ENCODE measurements around the gene MAPK8IP1.

MAPK8IP1 gene

DNA sequence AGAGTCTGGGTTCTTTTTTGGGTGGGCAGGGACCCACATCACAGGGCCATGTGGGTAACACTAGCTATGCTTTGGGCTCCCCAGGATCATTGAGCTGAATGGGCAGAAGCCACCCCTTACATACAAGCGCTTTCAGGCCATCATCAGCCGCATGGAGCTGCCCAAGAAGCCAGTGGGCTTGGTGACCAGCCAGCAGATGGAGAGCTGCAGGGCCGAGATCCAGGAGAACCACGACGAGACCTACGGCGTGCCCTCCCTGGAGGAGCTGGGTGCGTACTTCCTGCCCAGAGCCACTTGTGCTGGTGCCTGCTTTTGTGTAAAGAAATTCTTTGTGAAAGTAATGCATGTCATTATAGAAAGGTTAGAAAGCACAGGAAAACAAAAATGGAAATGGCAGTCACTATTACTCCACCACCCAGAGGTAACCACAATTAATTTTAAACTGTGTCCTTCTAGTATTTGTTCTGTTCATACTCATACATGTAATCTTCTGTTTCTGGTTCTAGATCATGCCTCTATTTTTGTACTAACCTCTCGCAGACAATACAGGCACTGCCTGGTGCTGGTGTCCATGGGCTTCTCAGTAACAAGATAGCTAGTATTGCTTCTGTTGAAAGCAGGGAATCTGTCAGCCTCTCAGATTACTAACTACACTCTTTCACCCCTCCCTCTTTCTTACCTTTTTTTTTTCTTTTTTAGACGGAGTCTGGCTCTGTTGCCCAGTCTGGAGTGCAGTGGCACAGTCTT is 24.5 kb upstream of the MAPK8IP1 start:
- DNase-seq: no peak

DNA sequence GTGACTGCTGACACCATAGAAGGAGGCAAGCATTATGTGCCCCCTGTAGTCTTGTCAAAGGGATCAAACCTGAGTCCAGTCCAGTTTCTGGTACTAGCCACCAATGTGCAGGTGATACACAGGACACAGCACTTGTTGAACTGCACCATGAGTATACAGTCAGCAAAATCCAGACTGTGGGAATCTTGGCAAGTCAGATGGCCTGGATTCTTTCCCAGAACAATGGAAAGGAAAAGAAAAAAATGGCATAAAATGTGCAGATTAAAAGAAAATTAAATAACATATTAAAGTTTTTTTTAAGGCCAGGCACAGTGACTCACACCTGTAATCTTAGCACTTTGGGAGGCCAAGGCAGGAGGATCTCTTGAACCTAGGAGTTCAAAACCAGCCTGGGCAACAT is 21.4 kb upstream of the MAPK8IP1 start:
- no peak for DNase-seq

DNA sequence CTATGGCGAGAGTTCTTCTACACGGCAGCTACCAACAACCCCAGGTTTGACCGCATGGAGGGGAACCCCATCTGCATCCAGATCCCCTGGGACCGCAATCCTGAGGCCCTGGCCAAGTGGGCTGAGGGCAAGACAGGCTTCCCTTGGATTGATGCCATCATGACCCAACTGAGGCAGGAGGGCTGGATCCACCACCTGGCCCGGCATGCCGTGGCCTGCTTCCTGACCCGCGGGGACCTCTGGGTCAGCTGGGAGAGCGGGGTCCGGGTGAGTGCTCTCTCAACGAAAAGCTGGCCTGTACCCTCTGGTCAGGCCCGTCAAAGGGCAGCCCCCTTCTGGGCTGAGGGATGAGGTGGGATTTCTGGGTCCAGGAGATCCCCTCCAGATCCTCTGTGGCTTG is 15.9 kb upstream of the MAPK8IP1 start:
- no peak for DNase-seq

DNA sequence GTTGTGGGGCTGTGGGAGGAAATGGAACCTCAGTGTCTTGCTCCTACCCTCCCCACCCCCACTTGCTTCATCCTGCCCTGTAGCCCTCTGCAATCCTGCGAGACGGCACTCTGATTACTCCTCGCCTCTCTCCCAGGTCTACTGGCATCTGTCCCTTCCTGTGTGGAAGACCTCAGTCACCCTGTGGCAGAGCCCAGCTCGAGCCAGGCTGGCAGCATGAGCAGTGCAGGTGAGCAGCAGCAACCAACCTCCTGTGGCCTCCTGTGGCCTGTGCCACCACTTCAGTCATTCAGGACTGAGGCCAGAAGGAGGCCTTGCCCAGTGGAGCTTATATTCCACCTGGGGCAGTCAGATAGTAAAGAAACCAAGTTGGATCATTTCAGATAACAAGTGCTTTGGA is 14.7 kb upstream of the MAPK8IP1 start:
- DNase-seq: no peak

DNA sequence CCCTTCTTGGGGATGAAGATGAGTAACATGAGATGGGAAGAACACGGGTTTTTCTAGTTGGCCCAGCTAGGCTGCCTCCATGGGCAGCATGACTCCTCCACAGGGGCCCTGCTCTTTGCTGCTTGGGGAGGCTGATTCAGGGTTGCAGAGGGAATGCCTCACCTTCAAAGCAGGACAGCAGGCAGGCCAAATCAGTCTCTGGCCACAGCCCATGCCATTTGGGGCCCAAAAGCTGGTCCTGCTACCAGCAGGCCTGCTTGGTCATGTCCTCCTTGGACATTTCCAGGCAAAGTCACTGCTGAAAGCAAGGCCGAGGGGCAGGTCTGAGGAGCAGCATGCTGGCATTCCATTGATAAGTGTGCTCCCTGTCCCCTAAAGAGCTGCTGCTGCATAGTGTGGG is 13.8 kb upstream of the MAPK8IP1 start:
- no peak for DNase-seq

DNA sequence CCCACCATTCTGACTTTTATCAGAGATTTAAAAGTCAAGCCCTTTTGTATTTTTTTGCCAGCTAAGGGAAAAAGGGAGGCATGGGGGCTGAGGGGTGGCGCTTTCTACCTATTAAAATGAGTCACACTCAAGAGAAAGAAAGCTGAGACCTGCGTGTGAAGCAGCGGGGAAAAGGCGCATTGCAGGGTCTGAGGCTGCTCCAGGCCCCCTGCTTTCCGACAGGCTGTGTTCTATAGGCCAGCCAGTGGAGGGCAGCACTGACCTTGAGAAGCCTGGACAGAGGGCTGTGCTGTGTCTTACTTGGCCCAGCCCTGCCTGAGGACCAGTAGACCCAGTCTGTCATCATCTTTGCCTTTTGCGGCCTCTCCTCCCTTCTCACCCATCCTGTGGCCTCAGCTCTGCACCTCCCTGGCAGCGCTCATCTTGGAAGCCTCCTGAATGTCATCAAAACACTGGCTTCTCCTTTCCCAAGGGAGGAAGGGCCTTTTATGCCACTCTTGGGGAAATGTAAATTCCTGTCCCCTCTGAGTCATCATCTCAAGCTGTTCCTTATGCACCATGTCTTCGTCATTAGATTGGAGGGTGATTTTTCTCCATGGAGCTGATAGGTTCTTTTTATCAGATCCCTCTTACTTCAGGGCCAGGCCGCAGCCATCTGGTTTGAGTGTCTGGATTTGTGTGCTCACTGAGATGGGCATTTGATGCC is 12.6 kb upstream of the MAPK8IP1 start:
- peak; percentile 86 for DNase-seq

DNA sequence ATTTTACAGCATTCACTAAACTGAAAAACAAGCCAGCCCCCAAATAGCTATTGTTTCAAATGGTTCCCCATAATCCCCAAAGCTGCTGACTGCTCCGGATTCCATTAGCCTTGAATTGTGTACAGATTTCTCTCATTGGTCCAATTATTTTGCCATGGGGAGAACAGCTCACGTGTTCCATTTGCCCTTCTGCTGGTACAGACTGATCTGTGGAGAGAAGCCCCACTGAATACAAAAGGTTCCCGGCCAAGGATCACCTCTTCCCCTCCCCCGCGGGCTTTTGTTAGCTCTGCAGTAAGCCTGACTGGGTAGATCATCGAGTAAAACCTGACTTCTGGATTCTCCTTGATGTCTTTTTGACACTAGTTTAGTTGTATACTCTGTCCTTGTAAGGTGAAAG is 9.1 kb upstream of the MAPK8IP1 start:
- no peak for DNase-seq

DNA sequence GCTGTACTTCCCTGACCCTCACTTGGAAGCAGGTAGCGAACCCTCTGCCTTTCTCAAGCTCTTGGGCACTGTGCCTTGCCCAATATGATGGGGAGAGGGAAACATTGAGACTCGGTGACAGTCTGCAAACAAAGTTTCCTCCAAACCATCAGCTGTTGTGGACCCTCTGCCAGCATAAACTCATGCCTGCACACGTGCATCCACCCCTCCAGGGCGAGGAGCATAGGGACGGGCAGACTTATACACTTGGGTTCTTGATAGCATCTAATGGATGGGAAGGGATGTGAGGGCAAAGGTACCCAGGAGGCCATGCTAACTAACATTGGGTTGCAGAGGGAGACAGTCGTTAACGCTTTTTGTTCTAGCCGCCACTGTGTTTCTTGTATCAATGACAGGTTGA is 8.2 kb upstream of the MAPK8IP1 start:
- DNase-seq: no peak

DNA sequence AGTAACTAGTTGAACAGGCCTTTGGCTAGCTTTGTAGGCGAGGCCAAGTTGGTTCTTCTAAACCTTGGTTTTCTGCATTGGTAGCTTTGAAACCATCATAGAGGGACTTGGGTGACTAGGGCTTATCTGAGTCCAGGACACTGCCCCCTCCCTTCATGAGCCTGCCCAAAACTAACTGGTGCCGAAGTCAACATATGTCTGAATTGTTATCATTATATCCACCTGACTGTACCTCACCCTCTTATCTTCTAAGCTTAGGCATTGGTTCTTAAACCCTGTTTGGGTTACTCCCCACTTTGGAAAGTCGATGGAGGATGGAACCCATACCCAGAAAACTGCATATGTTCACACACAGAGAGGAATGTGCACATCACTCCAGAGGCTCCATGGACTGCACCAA is 7.6 kb upstream of the MAPK8IP1 start:
- DNase-seq: no peak

DNA sequence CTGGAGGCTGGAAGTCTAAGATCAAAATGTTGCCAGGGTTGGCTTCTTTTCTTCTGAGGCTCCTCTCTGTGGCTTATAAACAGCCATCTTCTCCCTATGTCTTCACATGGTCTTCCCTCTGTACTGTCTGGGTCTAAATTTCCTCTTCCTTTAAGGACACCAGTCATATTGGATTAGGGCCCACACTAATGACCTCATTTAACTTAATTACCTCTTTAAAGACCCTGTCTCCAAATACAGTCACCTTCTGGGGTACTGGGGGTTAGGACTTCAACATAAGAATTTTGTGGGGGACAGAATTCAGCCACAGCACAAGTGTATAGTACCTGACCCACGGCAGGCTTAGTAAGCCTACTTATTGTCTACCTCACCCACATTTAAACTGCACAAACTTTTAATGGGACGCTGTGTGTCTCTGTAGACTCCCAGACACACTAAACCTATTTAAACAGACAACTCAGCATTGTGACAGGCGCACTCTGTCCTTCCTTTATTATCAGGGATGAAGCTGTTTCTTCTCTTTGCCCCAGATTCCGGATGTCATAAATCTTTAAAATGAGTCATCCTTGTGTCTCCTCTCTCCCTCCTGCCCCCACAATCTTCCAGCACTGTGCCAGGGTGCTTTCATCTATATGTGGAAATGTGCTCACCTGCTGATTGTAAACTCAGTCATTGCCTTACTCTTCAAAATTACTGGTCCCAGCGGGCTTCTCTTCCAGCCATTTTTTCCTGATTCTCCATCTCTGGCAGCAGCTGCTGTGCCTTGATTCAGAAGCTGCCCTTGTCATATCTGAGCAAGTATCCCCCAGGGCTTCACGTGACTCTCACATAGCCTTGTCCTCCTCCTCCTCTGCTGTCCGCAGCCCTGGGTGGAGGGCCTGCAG is 5.4 kb upstream of the MAPK8IP1 start:
- DNase-seq: peak; percentile 53

DNA sequence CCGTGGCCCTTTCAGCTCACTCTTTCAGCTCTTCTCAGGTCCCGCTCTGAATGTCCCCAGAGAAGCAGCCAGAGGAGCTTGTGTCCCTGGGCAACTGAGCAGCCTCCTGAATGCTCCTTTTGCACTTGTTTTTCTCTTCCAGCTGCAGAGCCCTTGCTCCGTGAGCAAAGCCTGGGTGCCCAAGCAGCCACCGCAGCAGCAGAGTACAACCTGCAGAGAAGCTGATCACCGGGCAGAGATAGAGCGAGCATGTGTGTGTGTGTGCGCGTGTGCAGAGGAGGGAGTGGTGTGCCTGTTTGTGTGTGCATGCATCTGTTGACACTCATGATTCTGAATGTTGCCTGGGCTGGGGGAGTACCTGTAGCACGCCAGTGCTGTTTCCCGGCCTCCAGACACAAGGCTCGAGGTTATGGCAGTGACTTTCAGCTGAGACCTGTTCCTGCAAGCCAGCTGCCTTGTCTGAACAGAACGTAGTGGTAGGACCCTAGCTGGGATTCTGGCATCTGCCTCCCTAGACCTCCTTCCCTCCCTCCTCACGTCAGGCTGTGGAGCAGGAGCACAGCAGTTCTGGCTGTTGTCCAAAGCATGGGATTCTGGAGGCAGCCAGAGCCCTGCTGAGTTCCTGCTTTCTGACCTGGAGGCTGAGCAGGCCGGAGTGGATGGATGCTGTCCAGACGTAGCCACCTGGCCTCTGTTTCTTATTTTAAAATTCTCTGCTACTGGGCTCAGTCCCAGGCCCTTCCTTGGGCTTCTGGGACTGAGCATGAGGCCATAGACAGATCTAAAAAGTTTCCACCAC is 4.5 kb upstream of the MAPK8IP1 start:
- no peak for DNase-seq

DNA sequence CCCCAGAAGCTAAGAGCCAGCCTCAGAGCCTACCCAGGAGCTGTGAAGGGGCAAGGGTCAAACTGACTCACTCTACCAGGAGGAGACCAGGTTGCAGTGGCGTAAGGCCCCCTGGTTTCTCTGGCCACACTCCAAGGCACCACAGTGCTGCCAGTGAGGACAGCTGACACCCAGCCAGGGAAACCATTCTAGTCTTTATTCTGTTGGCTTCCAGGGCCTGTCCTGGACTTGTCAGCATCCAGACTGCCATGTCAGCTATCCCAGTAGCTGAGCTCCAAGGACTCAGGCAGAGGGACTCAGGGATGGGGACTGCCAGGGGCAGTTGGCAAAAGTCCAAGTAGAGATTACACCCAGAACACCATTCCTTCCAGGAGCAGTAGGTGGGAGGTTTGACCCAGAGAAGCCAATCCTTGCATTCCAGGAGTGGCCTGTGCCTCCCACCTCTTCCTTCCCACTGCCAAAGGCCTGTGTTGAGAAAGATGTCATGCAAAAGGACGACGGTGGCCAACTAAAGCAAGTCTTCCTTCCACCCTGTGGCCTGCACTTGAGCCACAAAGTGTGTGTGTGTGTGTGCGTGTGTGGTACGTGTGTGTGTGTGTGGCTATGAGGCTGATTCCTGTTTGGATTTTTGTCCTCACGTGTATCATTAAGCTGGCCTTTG is 3.6 kb upstream of the MAPK8IP1 start:
- no peak for DNase-seq

DNA sequence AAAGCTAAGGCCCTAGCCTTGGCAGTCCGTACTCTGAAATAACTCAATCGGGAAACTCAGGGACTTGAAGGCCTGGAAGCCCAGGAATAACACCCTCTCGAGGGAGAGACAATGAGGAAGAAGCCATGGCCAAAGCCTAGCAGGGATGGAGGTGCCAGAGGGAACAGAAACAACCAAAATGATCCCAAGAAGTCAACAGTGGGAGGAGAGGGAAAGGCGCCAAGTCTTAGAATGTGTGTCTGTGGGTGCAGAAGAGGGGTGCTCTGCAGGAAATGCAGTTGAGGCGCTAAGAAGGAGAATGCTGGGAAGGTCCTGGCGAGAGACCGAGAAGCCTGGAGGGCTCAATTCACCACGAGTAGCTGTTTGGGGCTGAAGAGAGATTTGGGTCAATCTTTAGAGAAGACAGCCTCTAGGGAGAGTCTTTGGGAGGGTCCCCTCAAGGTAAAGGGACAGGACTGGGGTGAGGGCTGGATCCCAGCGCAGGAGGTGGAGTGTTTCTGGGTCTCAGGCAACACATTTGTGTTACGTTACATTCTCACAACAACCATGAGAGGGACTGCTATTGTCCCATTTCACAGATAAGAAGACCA is 760 bp upstream of the MAPK8IP1 start:
- no peak for DNase-seq

DNA sequence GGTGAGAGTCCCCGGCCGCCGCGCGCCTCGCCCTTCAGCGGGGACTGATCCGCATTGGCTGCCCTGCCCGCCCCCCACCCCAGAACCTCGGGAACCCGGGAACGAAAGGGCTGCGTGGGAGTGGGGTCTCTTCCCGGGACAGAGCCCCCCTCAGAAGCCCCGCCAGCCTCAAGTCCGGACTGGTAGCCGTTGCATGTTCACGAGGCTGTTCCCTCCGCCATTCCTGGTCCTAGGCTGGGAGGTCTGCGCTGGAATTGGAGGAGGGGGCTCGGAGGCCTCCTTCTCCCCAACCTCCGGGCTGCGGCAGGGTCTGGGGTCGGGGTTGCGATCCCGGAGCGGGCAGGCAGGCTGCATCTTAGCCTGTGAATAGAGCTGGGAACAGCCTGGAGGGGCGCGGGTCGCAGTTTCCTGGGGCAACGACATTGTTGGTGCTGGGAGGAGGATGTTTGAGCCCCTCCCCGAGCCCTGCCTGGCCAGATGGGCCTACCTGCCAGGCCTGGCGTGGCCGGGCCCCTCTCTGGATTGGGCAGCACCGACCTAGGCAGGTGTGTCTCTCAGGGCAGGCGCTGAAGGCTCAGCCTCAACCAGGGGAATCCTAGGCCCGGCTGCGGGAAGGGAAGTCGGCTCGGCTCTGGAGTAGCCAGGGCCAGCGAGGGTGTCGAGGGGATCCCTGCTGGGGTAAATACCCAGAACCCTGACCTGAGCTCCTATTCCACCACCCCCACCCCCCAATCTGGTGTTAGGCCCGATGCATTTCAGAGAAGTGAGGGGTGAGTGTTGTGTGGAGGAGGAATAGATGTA is 670 bp downstream of the MAPK8IP1 start:
- DNase-seq: no peak

DNA sequence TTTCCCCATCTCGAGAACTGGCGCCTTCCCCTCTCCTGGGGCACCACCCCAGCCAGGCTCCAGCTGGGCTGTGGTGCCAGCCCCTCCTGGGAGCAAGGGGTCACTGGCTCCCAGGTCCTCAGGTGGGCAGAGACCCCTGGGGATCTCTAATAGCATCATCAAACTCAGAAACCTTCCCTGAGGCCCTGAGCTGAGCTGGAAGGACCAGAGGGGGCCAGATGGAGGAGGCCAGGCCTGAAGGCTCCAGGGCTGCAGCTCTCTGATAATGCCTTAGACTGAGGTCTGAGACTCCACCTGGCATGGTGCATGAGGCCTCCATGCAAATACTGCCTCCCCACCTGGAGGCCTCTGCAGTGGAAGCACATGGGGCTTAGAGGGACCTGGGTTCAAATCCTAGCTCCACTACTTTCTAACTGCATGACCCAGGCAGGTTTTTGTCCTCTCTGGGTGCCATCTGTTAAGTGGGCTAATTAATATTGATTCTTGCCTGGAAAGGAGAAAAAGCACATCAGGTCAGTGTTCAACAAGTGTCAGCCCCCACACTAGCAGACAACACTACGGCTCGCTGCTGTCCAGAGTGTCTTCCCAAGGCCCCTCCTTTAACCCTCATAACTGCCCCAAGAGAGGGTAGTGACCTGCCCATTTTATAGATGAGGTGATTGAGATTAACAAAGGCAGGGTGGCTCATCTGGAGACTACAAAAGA is 1.5 kb downstream of the MAPK8IP1 start:
- DNase-seq: no peak

DNA sequence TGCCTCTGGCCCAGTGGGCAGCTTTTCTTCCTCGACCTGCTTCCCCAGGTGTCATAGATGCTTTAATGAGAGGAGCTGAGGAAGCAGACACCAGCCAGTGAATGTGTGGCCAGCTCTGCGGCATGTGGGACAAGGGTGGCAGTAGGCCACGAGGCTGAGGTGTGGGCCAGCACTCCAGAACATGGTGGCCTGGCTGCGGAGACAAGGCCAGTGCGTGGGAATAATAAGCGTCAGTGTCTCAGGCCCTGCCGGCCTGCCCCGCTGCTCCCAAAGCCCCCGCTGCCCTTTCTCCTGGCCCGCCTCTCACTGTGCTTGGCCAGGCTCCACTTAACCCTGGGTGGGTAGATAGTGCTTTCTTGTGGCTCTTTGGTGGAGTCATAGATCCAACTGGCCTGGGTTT is 2.1 kb downstream of the MAPK8IP1 start:
- no peak for DNase-seq

DNA sequence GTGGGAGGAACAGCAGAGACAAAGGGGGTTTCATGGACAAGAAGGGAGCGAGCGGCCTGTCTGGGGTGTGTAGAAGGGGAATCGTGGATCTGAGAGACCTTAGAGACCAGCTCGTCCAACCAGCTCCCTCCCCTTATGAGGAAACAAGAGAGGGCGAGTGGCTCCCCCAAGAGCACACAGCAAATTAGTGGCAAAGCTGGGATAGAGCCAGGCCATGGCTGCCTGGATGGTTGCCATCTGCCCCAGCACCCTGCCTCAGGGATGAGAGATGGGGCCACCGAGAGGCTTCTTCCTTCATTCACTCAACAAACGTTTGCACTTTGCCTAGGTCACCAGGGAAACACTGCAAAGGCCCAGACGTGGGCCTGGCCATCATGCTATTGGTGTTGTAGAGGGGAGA is 4.1 kb downstream of the MAPK8IP1 start:
- no peak for DNase-seq

DNA sequence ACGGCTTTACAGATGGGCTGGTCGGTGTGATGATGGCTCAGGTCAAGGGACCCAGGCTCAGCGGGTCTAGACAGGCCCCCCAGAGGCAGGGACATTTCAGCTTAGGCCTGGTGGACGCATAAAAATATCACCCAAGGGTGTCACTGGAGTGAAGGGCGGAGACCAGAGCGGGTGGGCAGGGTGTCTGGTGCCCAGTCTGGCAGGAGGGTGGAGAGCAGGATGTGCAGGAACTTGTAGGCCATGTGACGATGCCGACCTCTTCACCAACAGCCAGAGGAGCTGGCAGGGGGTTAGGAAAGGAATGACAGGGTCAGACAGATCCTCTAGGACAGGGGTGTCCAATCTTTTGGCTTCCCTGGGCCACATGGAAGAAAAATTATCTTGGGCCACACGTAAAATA is 4.5 kb downstream of the MAPK8IP1 start:
- DNase-seq: no peak

DNA sequence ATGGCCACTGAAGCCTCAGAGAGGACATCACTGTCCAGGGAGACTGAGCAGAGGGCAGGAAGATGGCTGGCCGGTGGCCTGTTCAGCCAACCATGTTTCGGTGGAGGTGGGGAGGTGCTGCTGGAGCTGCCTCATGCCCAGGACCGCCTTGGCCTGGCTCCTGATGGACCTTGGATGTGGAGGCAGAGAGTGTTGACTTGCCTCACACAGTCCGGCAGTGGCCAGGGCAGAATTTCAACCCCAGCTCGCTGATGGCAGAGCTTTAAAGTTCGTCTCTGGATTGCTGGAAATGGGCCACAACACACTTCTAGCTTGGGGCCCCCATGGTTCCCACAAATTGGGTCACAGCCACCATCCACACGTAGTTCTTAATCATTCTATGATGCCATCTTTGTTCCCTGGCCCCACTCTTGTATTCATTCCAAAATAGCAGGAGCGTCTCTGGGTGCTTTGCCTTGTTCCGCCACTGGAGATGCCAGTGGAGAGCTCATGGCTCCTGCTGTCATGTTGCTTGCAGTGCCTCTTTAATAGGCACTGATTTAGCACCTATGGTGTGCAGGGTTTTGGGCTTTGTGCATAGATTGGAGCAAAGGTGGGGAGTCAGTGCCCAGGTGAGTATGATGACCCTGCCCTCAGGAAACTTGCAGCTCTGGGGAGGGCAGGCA is 5.6 kb downstream of the MAPK8IP1 start:
- DNase-seq: peak; percentile 10

DNA sequence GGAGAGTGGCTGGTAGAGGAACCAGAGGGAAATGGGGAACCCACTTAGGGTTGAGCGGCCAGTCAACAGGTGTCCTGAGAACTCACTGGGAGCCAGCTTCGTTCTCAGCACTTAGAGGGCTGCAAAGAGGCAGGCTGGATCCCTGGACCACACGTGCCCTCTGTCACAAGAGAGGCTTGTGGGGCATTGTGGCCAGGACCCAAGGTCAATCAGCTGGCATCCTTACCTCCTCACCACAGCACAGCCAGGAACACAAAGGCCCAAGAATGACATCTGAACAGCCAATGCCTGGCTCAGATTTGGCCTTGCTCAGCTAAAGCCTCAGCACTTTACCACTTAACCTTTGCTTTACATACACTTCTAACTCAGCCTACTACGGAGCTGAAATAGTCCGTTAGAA is 7.4 kb downstream of the MAPK8IP1 start:
- no peak for DNase-seq
